ENCODE measurements around the gene SERPINA4. TPM values are rescaled to one million over a fixed set of nuclear protein-coding genes. Genes with fewer than 3 reads are reported as not detected.

The SERPINA4 gene
- total and polyA plus RNA-seq, 2 of the 13 experiments (the other 11 are each of a cell fraction or from before 2014, with no cell fraction given), result 39.1 to 57.8 TPM

DNA sequence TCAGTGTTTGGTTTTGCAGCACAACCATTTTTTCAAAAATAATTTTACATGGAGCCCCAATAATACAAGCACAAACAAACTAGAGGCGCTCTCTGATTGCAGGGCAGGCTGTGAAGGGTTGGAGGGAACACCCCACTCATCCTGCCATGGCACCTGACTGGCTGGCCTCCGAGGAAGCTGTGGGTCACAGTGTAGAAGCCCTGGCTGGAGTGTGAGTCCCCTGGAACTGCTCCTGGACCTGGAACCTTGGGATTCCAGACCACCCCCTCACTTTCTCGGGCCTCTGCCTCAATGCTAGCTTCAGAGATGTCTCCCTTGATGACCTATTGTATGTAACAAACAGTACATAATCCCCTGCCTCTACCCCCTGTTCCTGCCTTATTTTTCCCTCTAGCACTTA, 37.1 kb upstream of the SERPINA4 start:
- no peak for FAIRE-seq
- 87% methylated on average over 3 of the region's 3 CpGs for WGBS (ENCODE audit: low lambda C conversion rate)
- H3K9me3 ChIP-seq (ENCODE audit: low read length), result no peaks in the 10 kb centered on the region
- DNase-seq (ENCODE audit: low spot score), result no peak
- no peak overlapping the region for H2AFZ ChIP-seq (ENCODE audit: low read length)
- H3K79me2 ChIP-seq (ENCODE audit: insufficient read depth, low read length), result no peaks in the 10 kb centered on the region
- H3K4me1 ChIP-seq (ENCODE audit: insufficient read depth, low read length), result peaks cover 56% of the 10 kb centered on the region
- no peak overlapping the region for H3K27ac ChIP-seq (ENCODE audit: extremely low read length, insufficient read depth, low read length)
- intact Hi-C loops (cut with micrococcal nuclease; ENCODE audit: unreplicated experiment) (no loop called here), in situ Hi-C loops (cut with HindIII; ENCODE audit: extremely low pct_ligation_motif_present, low pct_unique_long_range_greater_than_20kb) (no loop called here)
- TF ChIP-seq, protein P1, sequence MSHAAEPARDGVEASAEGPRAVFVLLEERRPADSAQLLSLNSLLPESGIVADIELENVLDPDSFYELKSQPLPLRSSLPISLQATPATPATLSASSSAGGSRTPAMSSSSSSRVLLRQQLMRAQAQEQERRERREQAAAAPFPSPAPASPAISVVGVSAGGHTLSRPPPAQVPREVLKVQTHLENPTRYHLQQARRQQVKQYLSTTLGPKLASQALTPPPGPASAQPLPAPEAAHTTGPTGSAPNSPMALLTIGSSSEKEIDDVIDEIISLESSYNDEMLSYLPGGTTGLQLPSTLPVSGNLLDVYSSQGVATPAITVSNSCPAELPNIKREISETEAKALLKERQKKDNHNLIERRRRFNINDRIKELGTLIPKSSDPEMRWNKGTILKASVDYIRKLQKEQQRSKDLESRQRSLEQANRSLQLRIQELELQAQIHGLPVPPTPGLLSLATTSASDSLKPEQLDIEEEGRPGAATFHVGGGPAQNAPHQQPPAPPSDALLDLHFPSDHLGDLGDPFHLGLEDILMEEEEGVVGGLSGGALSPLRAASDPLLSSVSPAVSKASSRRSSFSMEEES (CRISPR knock-in tag; IDR thresholded peaks at IDR 0.05), result no peak
- TF ChIP-seq IRX3 (CRISPR knock-in tag; IDR thresholded peaks at IDR 0.05; ENCODE audit: borderline replicate concordance, low read depth), result no peak
- TF ChIP-seq KDM6A (CRISPR knock-in tag; IDR thresholded peaks at IDR 0.05; ENCODE audit: low read depth), result no peak
- no peak for TF ChIP-seq PAF1 (CRISPR knock-in tag; IDR thresholded peaks at IDR 0.05)
- TF ChIP-seq GFI1 (CRISPR knock-in tag; IDR thresholded peaks at IDR 0.05; ENCODE audit: borderline replicate concordance), result no peak
- TF ChIP-seq HOXA5 (CRISPR knock-in tag; IDR thresholded peaks at IDR 0.05), result no peak
- no peak for TF ChIP-seq ARNT (IDR thresholded peaks at IDR 0.05)
- no peak for TF ChIP-seq ZNF296 (CRISPR knock-in tag; conservative IDR thresholded peaks at IDR 0.05)
- no peak for TF ChIP-seq ONECUT2 (CRISPR knock-in tag; IDR thresholded peaks at IDR 0.05)
- TF ChIP-seq, protein P2, sequence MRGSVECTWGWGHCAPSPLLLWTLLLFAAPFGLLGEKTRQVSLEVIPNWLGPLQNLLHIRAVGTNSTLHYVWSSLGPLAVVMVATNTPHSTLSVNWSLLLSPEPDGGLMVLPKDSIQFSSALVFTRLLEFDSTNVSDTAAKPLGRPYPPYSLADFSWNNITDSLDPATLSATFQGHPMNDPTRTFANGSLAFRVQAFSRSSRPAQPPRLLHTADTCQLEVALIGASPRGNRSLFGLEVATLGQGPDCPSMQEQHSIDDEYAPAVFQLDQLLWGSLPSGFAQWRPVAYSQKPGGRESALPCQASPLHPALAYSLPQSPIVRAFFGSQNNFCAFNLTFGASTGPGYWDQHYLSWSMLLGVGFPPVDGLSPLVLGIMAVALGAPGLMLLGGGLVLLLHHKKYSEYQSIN (CRISPR knock-in tag; IDR thresholded peaks at IDR 0.05; ENCODE audit: borderline replicate concordance), result no peak
- TF ChIP-seq ZSCAN29 (CRISPR knock-in tag; conservative IDR thresholded peaks at IDR 0.05), result no peak
- no peaks in the 10 kb centered on the region for H4K20me1 ChIP-seq (ENCODE audit: insufficient read depth, low read length)
- BruUV-seq (replicated peaks), result no TSS peak
- H3K36me3 ChIP-seq (replicated peaks in 1 of 2; ENCODE audit: control insufficient read depth in 1 of 2, insufficient read depth in 2 of 2, low read length in 2 of 2), result no peaks in the 10 kb centered on the region
- no peaks in the 10 kb centered on the region for H3K27me3 ChIP-seq (ENCODE audit: control insufficient read depth in 1 of 2, insufficient read depth in 2 of 2, low read length in 2 of 2)
- ChIA-PET POLR2A (no interaction called here), CTCF (ENCODE audit: low intra/inter-chr PET ratio, low total read pairs) (no interaction called here)
- H3K9ac ChIP-seq (ENCODE audit: insufficient read depth, low read depth, low read length), result no peak overlapping the region
- H3K4me3 ChIP-seq (replicated peaks in 1 of 3; ENCODE audit: insufficient read depth in 1 of 3, low read depth in 2 of 3, low read length in 3 of 3), result no peak overlapping the region
- no peak for ATAC-seq
- no peak overlapping the region for H3K4me2 ChIP-seq (ENCODE audit: low read depth, low read length)

Measured in HepG2 (cell line).